Gastrocnemius medialis (tissue), 4 donors: ENCODE measurements around the gene UQCRC2.

ENCODE experiments used
- CTCF ChIP-seq, 5 experiments: fragments of 450-650 bp in 3 of 5; fragments of 200-600 bp in 2 of 5; sonication (generic) in 2 of 5; IDR thresholded peaks in 4 of 5; conservative IDR thresholded peaks in 1 of 5; 1 replicate in 4 of 5; 2 replicates in 1 of 5; pipeline ENCODE4 v1.5.1; 2016 to 2019; ENCODE audit warnings: antibody characterized with exemption in 5 of 5, mild to moderate bottlenecking in 3 of 5, moderate library complexity in 3 of 5
- POLR2A ChIP-seq, 2 donors: fragments of 450-650 bp; IDR thresholded peaks; one replicate each; pipeline ENCODE4 v1.6.1; 2017; ENCODE audit warnings: antibody characterized with exemption in 2 of 2, mild to moderate bottlenecking in 2 of 2, moderate library complexity in 2 of 2

- TF ChIP-seq CTCF (IDR thresholded peaks at IDR 0.05 in 4 of 5, conservative IDR thresholded peaks at IDR 0.05 in 1 of 5): no peak
- TF ChIP-seq POLR2A (IDR thresholded peaks at IDR 0.05): no peak
Measured at GRCh38 chr16:22013486-22013885, 60.3 kb downstream of the UQCRC2 start.
